ENCODE measurements around the gene SEMA4A.
A peak's percentile ranks its signal among the peaks of the same experiment; 100 is the strongest.

Gene SEMA4A

DNA sequence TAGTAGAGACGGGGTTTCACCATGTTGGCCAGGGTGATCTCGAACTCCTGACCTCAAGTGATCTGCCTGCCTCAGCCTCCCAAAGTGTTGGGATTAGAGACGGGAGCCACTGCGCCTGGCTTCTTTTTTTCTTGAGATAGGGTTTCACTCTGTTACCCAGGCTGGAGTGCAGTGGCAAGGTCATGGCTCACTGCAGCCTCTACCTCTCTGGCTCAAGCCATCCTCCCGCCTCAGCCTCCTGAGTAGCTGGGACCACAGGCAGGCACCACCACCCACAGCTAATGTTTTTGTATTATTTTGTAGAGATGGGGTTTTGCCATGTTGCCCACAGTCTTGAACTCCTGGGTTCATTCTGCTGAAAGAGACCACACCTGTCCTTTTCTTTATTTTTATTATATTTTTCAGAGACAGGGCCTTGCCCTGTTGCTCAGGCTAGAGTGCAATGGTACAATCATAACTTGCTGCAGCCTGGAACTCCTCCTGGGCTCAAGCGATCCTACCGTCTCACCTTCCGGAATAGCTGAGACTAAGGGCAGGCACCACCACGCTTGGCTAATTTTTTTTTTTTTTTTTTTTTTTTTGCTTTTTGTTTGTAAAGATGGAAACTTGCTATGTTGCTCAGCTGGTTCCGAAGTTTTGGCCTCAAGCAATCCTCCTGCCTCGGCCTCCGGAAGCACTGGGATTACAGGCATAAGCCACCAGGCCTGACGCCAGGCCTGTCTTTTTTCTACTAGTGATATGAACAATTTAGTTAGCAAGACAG lies 35.8 kb upstream of the SEMA4A start:
- peaks cover 0 to 7% of the 10 kb centered on the region in 2 experiments; a peak in 2 of 3 replicates for H3K36me3 ChIP-seq (ENCODE audit: control insufficient read depth in 2 of 2, insufficient read depth in 1 of 2, low read length in 2 of 2)
- no peak overlapping the region for H3K27ac ChIP-seq (ENCODE audit: extremely low read depth, low read depth, low read length)
- H3K4me3 ChIP-seq (ENCODE audit: low read depth, low read length) = no peak overlapping the region
- H3K9me3 ChIP-seq (ENCODE audit: control insufficient read depth, insufficient read depth, low read depth, low read length) = no peaks in the 10 kb centered on the region
- TF ChIP-seq ZFP37 (tag by site-specific recombination; IDR thresholded peaks at IDR 0.05) (no peak), ZNF518A (tag by site-specific recombination; conservative IDR thresholded peaks at IDR 0.05; ENCODE audit: low read depth) (no peak), YY1 (tag by site-specific recombination; IDR thresholded peaks at IDR 0.05) (no peak), ZNF239 (tag by site-specific recombination; IDR thresholded peaks at IDR 0.05) (no peak), ZSCAN16 (tag by site-specific recombination; IDR thresholded peaks at IDR 0.05) (no peak), ZNF600 (tag by site-specific recombination; IDR thresholded peaks at IDR 0.05) (0 out of 2 replicates have a peak, but pooled peaks have one; percentile 19)
- TF ChIP-seq, protein P1, sequence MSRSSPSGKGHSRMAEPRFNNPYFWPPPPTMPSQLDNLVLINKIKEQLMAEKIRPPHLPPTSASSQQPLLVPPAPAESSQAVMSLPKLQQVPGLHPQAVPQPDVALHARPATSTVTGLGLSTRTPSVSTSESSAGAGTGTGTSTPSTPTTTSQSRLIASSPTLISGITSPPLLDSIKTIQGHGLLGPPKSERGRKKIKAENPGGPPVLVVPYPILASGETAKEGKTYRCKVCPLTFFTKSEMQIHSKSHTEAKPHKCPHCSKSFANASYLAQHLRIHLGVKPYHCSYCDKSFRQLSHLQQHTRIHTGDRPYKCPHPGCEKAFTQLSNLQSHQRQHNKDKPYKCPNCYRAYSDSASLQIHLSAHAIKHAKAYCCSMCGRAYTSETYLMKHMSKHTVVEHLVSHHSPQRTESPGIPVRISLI (tag by site-specific recombination; IDR thresholded peaks at IDR 0.05) = peak; percentile 70; the same call in 1 of the 2 replicates
- TF ChIP-seq, protein P2, sequence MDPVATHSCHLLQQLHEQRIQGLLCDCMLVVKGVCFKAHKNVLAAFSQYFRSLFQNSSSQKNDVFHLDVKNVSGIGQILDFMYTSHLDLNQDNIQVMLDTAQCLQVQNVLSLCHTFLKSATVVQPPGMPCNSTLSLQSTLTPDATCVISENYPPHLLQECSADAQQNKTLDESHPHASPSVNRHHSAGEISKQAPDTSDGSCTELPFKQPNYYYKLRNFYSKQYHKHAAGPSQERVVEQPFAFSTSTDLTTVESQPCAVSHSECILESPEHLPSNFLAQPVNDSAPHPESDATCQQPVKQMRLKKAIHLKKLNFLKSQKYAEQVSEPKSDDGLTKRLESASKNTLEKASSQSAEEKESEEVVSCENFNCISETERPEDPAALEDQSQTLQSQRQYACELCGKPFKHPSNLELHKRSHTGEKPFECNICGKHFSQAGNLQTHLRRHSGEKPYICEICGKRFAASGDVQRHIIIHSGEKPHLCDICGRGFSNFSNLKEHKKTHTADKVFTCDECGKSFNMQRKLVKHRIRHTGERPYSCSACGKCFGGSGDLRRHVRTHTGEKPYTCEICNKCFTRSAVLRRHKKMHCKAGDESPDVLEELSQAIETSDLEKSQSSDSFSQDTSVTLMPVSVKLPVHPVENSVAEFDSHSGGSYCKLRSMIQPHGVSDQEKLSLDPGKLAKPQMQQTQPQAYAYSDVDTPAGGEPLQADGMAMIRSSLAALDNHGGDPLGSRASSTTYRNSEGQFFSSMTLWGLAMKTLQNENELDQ (tag by site-specific recombination; IDR thresholded peaks at IDR 0.05; ENCODE audit: low read depth) = no peak
- CTCF ChIA-PET = interaction anchor here (3.5 to 25.6 kb wide), 3 partner anchors 8 to 18 kb away, joined by 18 to 1029 read pairs (median 33); no protein-coding TSS in a partner anchor
- POLR2A ChIA-PET = interaction anchor here (0.7 kb wide), 2 partner anchors 36 to 188 kb away, joined by 3 to 5 read pairs; no protein-coding TSS in a partner anchor
- peaks cover 6% of the 10 kb centered on the region for H3K4me1 ChIP-seq (ENCODE audit: control insufficient read depth, insufficient read depth, low read length)

DNA sequence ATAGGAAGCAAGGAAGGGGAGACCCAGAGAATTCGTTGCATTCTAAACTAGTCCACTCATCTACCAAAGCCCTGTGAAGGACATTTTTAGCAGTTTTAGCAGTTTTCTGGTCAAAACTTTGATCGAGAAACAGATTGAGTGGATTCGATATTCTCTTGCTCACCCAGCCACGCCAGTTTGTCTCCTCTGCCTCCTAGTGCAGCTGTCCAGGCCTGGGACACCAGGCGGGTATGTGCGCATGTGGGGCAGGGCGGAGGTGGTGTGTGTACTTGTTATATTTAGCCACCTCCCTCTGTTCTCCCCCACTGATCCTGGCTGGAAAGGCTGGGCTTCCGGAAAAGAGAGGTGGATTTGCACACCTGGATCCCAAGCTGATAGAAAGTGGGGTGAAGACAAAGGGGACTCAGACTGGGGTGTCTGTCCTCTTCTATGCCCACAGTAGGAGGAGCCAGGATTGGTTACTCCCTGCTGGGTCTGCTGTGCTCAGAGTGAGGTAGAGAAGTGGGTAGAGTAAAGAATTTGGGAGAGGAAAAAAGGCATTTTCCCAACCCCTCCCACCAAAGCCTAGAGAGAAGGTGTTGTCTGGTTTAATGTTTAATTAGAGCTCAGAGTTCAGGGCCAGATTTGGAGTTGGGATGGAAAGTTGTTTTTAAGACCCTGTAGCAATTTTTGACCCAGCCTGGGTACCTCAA lies 35.1 kb upstream of the SEMA4A start:
- POLR2A ChIA-PET = interaction anchor here (1.4 to 2.1 kb wide), 2 partner anchors 12 kb away, joined by 4 to 7 read pairs; no protein-coding TSS in a partner anchor
- Histone ChIP-seq H3K9me3 (ENCODE audit: control insufficient read depth, insufficient read depth, low read depth, low read length) (no peaks in the 10 kb centered on the region), H3K4me3 (ENCODE audit: low read depth, low read length) (no peak overlapping the region), H3K27ac (ENCODE audit: extremely low read depth, low read depth, low read length) (no peak overlapping the region), H3K36me3 (ENCODE audit: control insufficient read depth in 2 of 2, insufficient read depth in 1 of 2, low read length in 2 of 2) (peaks cover 0 to 7% of the 10 kb centered on the region in 2 experiments; a peak in 2 of 3 replicates), H3K4me1 (ENCODE audit: control insufficient read depth, insufficient read depth, low read length) (peaks cover 14% of the 10 kb centered on the region)
- CTCF ChIA-PET = interaction anchor here (3.5 to 25.6 kb wide), 2 partner anchors 11 to 19 kb away, joined by 33 to 1029 read pairs; no protein-coding TSS in a partner anchor
- TF ChIP-seq ZNF624 (tag by site-specific recombination; IDR thresholded peaks at IDR 0.05) (no peak), ZIC2 (tag by site-specific recombination; IDR thresholded peaks at IDR 0.05) (peak; percentile 32)

Data from HEK293 (cell line).